NB4 (cell line): ENCODE data around the gene DCLRE1C.
"Not testable (repeated sequence)": the region's sequence is repeated elsewhere in the genome, so short reads cannot be mapped to it uniquely, and the experiment has no call there.

Experiments
- DNase-seq: peaks from one replicate; pipeline ENCODE4 v3.0.0; 2010; ENCODE audit warnings: low read depth
- H3K4me3 ChIP-seq: one replicate; pipeline ENCODE4 v1.5.1; 2011; ENCODE audit warnings: mild to moderate bottlenecking, low read depth, low read length, moderate library complexity
- MYC ChIP-seq: IDR thresholded peaks from 2 replicates; pipeline ENCODE4 v1.6.1; 2011; ENCODE audit warnings: low read depth, low read length
- POLR2A ChIP-seq: IDR thresholded peaks from 2 replicates; pipeline ENCODE4 v1.6.1; 2011; ENCODE audit warnings: mild to moderate bottlenecking; ENCODE audit not compliant: insufficient read length; ENCODE audit errors: extremely low read depth
- TF ChIP-seq, protein P1 (sequence below): IDR thresholded peaks from 2 replicates; pipeline ENCODE4 v1.6.1; 2011; ENCODE audit warnings: low read depth, low read length
- TF ChIP-seq, protein P2 (sequence below): IDR thresholded peaks from one replicate; pipeline ENCODE4 v1.5.1; 2012; ENCODE audit warnings: low read depth, low read length

The DCLRE1C gene

DNA sequence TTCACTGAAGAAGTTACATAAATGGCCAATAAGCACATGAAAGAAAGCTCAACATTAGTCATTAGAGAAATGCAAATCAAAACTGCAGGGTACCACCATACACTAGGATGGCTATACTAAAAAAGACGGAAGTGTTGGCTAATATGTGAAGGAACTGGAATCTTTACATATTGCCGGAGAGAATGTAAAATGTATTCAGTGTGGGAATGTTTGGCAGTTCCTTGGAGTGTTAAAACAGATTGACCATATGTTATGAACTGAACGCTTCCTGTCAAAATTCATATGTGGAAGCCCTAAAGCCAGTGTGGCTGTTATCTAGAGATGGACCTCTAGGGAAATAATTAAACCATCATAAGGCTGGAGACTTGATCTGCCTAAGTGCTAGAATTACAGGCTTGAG, 42.1 kb downstream of the DCLRE1C start:
- DNase-seq, result no peak
- H3K4me3 ChIP-seq, result no peak overlapping the region
- TF ChIP-seq, protein P1, sequence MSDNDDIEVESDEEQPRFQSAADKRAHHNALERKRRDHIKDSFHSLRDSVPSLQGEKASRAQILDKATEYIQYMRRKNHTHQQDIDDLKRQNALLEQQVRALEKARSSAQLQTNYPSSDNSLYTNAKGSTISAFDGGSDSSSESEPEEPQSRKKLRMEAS, result no peak
- TF ChIP-seq, protein P2, sequence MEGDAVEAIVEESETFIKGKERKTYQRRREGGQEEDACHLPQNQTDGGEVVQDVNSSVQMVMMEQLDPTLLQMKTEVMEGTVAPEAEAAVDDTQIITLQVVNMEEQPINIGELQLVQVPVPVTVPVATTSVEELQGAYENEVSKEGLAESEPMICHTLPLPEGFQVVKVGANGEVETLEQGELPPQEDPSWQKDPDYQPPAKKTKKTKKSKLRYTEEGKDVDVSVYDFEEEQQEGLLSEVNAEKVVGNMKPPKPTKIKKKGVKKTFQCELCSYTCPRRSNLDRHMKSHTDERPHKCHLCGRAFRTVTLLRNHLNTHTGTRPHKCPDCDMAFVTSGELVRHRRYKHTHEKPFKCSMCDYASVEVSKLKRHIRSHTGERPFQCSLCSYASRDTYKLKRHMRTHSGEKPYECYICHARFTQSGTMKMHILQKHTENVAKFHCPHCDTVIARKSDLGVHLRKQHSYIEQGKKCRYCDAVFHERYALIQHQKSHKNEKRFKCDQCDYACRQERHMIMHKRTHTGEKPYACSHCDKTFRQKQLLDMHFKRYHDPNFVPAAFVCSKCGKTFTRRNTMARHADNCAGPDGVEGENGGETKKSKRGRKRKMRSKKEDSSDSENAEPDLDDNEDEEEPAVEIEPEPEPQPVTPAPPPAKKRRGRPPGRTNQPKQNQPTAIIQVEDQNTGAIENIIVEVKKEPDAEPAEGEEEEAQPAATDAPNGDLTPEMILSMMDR, result no peak

DNA sequence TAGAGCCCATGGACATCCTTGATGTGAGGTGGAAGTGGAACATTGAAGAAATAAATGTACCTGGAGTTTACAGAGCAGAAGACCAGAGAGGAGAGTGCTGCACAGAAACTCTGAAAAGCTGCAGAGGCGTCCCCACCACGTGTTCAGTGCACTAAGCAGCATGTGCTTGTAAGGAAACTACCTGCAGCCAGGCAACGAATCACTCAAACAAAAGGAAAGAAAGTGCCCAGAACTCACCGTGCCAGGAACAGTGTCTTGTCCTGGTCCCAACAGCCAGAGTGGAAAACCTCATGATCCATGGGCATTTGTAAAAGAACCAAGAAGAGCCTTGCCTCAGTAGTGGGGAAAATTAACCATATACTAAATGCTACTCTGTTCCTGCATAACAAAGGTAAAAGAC, 42.9 kb downstream of the DCLRE1C start:
- no peak for TF ChIP-seq POLR2A
- TF ChIP-seq, protein P2, result no peak
- TF ChIP-seq, protein P1, result no peak
- no peak for TF ChIP-seq MYC
- H3K4me3 ChIP-seq, result no peak overlapping the region
- no peak for DNase-seq

DNA sequence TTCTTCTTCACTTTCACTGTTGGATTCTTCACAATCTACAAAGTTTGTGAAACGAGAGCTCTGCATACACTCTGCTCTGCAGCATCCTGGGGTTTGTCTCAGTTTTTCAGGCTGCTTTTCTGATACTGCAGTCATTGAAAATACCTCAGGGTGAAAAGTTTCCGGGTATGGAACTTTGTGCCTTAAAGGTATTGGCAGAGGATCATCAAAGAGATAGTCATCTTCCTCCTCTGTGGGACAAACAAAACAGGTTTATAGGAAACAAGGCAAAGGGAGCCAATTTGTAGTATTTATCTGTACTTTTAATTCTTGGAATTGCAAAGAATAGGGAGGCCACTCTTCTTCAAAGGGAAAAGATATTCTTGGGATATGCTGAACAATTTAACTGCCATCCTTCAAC, 44.8 kb downstream of the DCLRE1C start:
- no peak overlapping the region for H3K4me3 ChIP-seq
- TF ChIP-seq, protein P2, result no peak
- TF ChIP-seq, protein P1, result no peak
- TF ChIP-seq MYC (no peak), POLR2A (no peak)
- DNase-seq, result no peak

DNA sequence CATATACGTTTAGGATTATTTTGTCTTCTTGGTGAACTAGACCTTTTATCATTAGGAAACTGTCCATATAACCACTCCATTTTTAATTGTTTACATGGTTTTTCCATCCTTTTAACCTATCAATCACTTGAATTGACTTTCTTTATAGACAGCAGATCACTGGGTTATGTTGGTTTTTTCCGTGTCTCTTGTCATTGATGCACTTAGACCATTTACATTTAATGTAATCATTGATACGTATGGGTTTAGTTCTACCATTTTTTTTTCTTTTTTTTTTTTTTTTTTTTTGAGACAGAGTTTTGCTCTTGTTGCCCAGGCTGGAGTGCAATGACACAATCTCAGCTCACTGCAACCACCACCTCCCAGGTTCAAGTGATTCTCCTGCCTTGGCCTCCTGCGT, 46.3 kb downstream of the DCLRE1C start:
- H3K4me3 ChIP-seq, DNase-seq: not testable (repeated sequence)

DNA sequence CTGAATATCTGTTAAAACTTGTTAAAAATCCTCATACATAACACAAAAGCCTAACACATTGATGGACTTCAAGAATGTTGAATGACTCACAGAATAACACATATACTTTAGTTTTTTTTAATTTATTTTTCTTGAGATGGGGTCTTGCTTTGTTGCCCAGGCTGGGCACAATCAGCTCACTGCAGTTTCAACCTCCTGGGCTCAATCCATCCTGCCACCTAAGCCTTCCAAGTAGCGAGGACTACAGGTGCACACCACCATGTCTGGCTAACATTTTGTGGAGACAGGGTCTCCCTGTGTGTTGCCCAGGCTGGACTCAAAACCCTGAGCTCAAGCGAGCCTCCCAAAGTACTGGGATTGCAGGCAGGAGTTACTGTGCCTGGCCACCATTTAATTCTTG, 47.1 kb downstream of the DCLRE1C start:
- H3K4me3 ChIP-seq, result no peak overlapping the region
- no peak for TF ChIP-seq POLR2A
- TF ChIP-seq MYC, result no peak
- TF ChIP-seq, protein P2, result no peak
- TF ChIP-seq, protein P1, result no peak
- no peak for DNase-seq

DNA sequence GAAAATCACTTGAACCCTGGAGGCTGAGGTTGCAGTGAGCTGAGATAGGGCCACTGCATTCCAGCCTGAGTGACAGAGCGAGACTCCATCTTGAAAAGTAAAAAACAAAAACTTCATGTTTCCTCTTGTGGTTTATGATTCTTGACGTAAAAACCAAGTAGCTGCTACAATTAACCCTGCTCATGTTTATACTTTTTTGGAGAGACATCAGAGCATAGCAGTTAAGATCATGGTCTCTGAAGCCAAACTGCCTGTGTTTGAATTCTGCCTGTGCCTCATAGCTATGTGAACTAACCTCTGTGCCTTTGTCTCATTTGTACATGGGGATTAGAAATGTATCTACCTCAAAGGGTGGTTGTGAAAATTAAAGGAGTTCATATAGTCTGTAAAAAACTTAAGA, 48.0 kb downstream of the DCLRE1C start:
- H3K4me3 ChIP-seq, result no peak overlapping the region
- no peak for DNase-seq
- TF ChIP-seq, protein P2, result no peak
- TF ChIP-seq MYC (no peak), POLR2A (no peak)
- TF ChIP-seq, protein P1, result no peak
